ENCODE results near the gene ZIC1. TPM values are rescaled to one million over a fixed set of nuclear protein-coding genes. Genes with fewer than 3 reads are reported as not detected.

The ZIC1 gene
- total and polyA plus RNA-seq, 2 experiments from 2014 or later: 15.5 to 18.2 TPM

- in situ Hi-C loops (cut with MboI): no loop called here
- Histone ChIP-seq H3K79me2 (ENCODE audit: insufficient read depth) (peaks cover 59% of the 10 kb centered on the region), H3K4me1 (ENCODE audit: insufficient read depth) (no peaks in the 10 kb centered on the region), H3K4me3 (peak overlapping the region; percentile 92), H3K27me3 (replicated peaks; ENCODE audit: insufficient read depth) (no peaks in the 10 kb centered on the region), H3K9me2 (ENCODE audit: insufficient read depth) (no peaks in the 10 kb centered on the region), H3K9me3 (ENCODE audit: low read depth) (no peaks in the 10 kb centered on the region), H4K20me1 (ENCODE audit: insufficient read depth) (no peaks in the 10 kb centered on the region), H3K4me2 (ENCODE audit: unreplicated experiment) (peak overlapping the region; percentile 98), H3K27ac (peak overlapping the region; percentile 96), H3F3A (ENCODE audit: insufficient read depth) (peaks cover 21% of the 10 kb centered on the region), H3K36me3 (ENCODE audit: low read depth) (0 out of 2 replicates have a peak, but pooled peaks cover 4% of the 10 kb centered on the region), H2AFZ (peak overlapping the region; percentile 76), H3K9ac (peak overlapping the region; percentile 94)
- peak; percentile 56 for DNase-seq
- TF ChIP-seq EZH2 (IDR thresholded peaks at IDR 0.05; ENCODE audit: insufficient read depth, poor library complexity, severe bottlenecking) (no peak), EZH2phosphoT487 (IDR thresholded peaks at IDR 0.05; ENCODE audit: insufficient read depth, low read depth) (no peak)
- WGBS, 2 experiments (ENCODE audit: low coverage in 1 of 2, low lambda C conversion rate in 2 of 2, missing lambda C conversion rate in 2 of 2): 8 to 9% methylated on average over 14 to 20 of the region's 20 CpGs
Measured at GRCh38 chr3:147411815-147412241, 2.7 kb downstream of the ZIC1 start.

GRCh38 chr3:147412261-147412916 lies 3.2 kb downstream of the ZIC1 start:
- Histone ChIP-seq H3K9me3 (ENCODE audit: low read depth) (no peaks in the 10 kb centered on the region), H3K27ac (peak overlapping the region; percentile 96), H2AFZ (peak overlapping the region; percentile 76; the same call in 1 of the 2 replicates), H4K20me1 (ENCODE audit: insufficient read depth) (no peaks in the 10 kb centered on the region), H3K79me2 (ENCODE audit: insufficient read depth) (peaks cover 53% of the 10 kb centered on the region), H3K4me2 (ENCODE audit: unreplicated experiment) (peak overlapping the region; percentile 98), H3K9me2 (ENCODE audit: insufficient read depth) (no peaks in the 10 kb centered on the region), H3K27me3 (replicated peaks; ENCODE audit: insufficient read depth) (no peaks in the 10 kb centered on the region), H3K36me3 (ENCODE audit: low read depth) (0 out of 2 replicates have a peak, but pooled peaks cover 4% of the 10 kb centered on the region), H3F3A (ENCODE audit: insufficient read depth) (peaks cover 24% of the 10 kb centered on the region), H3K4me1 (ENCODE audit: insufficient read depth) (no peaks in the 10 kb centered on the region), H3K4me3 (peak overlapping the region; percentile 92), H3K9ac (peak overlapping the region; percentile 94)
- TF ChIP-seq EZH2phosphoT487 (IDR thresholded peaks at IDR 0.05; ENCODE audit: insufficient read depth, low read depth) (no peak), EZH2 (IDR thresholded peaks at IDR 0.05; ENCODE audit: insufficient read depth, poor library complexity, severe bottlenecking) (no peak)
- 81% methylated on average over 32 of the region's 32 CpGs for WGBS, 2 experiments (ENCODE audit: low coverage in 1 of 2, low lambda C conversion rate in 2 of 2, missing lambda C conversion rate in 2 of 2)
- no peak for DNase-seq
- in situ Hi-C loops (cut with MboI): no loop called here

- H3K36me3 ChIP-seq (ENCODE audit: low read depth): 0 out of 2 replicates have a peak, but pooled peaks cover 9% of the 10 kb centered on the region
- H3K4me2 ChIP-seq (ENCODE audit: unreplicated experiment): no peak overlapping the region
- no peak overlapping the region for H3K27ac ChIP-seq
- H3K9me2 ChIP-seq (ENCODE audit: insufficient read depth): no peaks in the 10 kb centered on the region
- H4K20me1 ChIP-seq (ENCODE audit: insufficient read depth): no peaks in the 10 kb centered on the region
- no peak overlapping the region for H3K9ac ChIP-seq
- 96 to 97% methylated on average over 32 to 37 of the region's 37 CpGs for WGBS, 2 experiments (ENCODE audit: low coverage in 1 of 2, low lambda C conversion rate in 2 of 2, missing lambda C conversion rate in 2 of 2)
- peaks cover 18% of the 10 kb centered on the region for H3F3A ChIP-seq (ENCODE audit: insufficient read depth)
- H3K79me2 ChIP-seq (ENCODE audit: insufficient read depth): peaks cover 46% of the 10 kb centered on the region
- H2AFZ ChIP-seq: no peak overlapping the region
- DNase-seq: no peak
- in situ Hi-C loops (cut with MboI): no loop called here
- no peaks in the 10 kb centered on the region for H3K9me3 ChIP-seq (ENCODE audit: low read depth)
- no peaks in the 10 kb centered on the region for H3K27me3 ChIP-seq (replicated peaks; ENCODE audit: insufficient read depth)
- no peak for TF ChIP-seq EZH2phosphoT487 (IDR thresholded peaks at IDR 0.05; ENCODE audit: insufficient read depth, low read depth)
- TF ChIP-seq EZH2 (IDR thresholded peaks at IDR 0.05; ENCODE audit: insufficient read depth, poor library complexity, severe bottlenecking): no peak
- no peaks in the 10 kb centered on the region for H3K4me1 ChIP-seq (ENCODE audit: insufficient read depth)
- no peak overlapping the region for H3K4me3 ChIP-seq
Measured at GRCh38 chr3:147412917-147413685, 3.9 kb downstream of the ZIC1 start.

GRCh38 chr3:147413686-147414389 lies 4.7 kb downstream of the ZIC1 start:
- H3K4me2 ChIP-seq (ENCODE audit: unreplicated experiment): no peak overlapping the region
- no peak overlapping the region for H3K27ac ChIP-seq
- H3K9me2 ChIP-seq (ENCODE audit: insufficient read depth): no peaks in the 10 kb centered on the region
- H3K36me3 ChIP-seq (ENCODE audit: low read depth): 0 out of 2 replicates have a peak, but pooled peaks cover 16% of the 10 kb centered on the region
- H3F3A ChIP-seq (ENCODE audit: insufficient read depth): peaks cover 17% of the 10 kb centered on the region
- no peaks in the 10 kb centered on the region for H3K4me1 ChIP-seq (ENCODE audit: insufficient read depth)
- no peaks in the 10 kb centered on the region for H3K27me3 ChIP-seq (replicated peaks; ENCODE audit: insufficient read depth)
- H4K20me1 ChIP-seq (ENCODE audit: insufficient read depth): no peaks in the 10 kb centered on the region
- no peaks in the 10 kb centered on the region for H3K9me3 ChIP-seq (ENCODE audit: low read depth)
- in situ Hi-C loops (cut with MboI): no loop called here
- H3K9ac ChIP-seq: no peak overlapping the region
- DNase-seq: no peak
- H3K4me3 ChIP-seq: no peak overlapping the region
- TF ChIP-seq EZH2phosphoT487 (IDR thresholded peaks at IDR 0.05; ENCODE audit: insufficient read depth, low read depth): no peak
- no peak for TF ChIP-seq EZH2 (IDR thresholded peaks at IDR 0.05; ENCODE audit: insufficient read depth, poor library complexity, severe bottlenecking)
- 79 to 86% methylated on average over 20 to 24 of the region's 24 CpGs for WGBS, 2 experiments (ENCODE audit: low coverage in 1 of 2, low lambda C conversion rate in 2 of 2, missing lambda C conversion rate in 2 of 2)
- H3K79me2 ChIP-seq (ENCODE audit: insufficient read depth): peaks cover 41% of the 10 kb centered on the region
- no peak overlapping the region for H2AFZ ChIP-seq
